Neuronal stem cell (in vitro differentiated cells): ENCODE measurements around the gene ZRSR2.

Experiments
- DNase-seq: peaks from one replicate; pipeline ENCODE4 v3.0.0-alpha.2; 2013; ENCODE audit warnings: low spot score
- H2AFZ ChIP-seq: one replicate; pipeline ENCODE4 v1.6.1; 2013; ENCODE audit warnings: mild to moderate bottlenecking, low read length, inconsistent platforms
- H2AK5ac ChIP-seq: 2 replicates; pipeline ENCODE4 v1.6.1; 2013; ENCODE audit warnings: low read depth, mild to moderate bottlenecking, inconsistent platforms, low read length, moderate library complexity, mixed read lengths
- H2BK120ac ChIP-seq: 2 replicates; pipeline ENCODE4 v1.6.1; 2013; ENCODE audit warnings: low read depth, mild to moderate bottlenecking, inconsistent platforms, low read length, moderate library complexity, mixed read lengths
- H2BK12ac ChIP-seq: one replicate; pipeline ENCODE4 v1.6.1; 2013; ENCODE audit warnings: low read length, inconsistent platforms
- H2BK15ac ChIP-seq: 2 replicates; pipeline ENCODE4 v1.6.1; 2013; ENCODE audit warnings: mild to moderate bottlenecking, low read length, inconsistent platforms, mixed read lengths
- H2BK5ac ChIP-seq: one replicate; pipeline ENCODE4 v1.6.1; 2013; ENCODE audit warnings: inconsistent platforms, mild to moderate bottlenecking, low read length, moderate library complexity
- H3K14ac ChIP-seq: one replicate; pipeline ENCODE4 v1.6.1; 2013; ENCODE audit warnings: low read length, inconsistent platforms
- H3K18ac ChIP-seq: 2 replicates; pipeline ENCODE4 v1.6.1; 2013; ENCODE audit warnings: low read length, inconsistent platforms
- H3K23ac ChIP-seq: 2 replicates; pipeline ENCODE4 v1.6.1; 2013; ENCODE audit warnings: low read depth, mild to moderate bottlenecking, mixed read lengths, low read length, inconsistent platforms; ENCODE audit not compliant: poor library complexity
- H3K27ac ChIP-seq: replicated peaks from 3 replicates; pipeline ENCODE4 v1.5.1; 2013; ENCODE audit warnings: low read length, inconsistent platforms
- H3K27me3 ChIP-seq, 3 experiments: 2 replicates each; pipeline ENCODE4 v1.6.1; 2013; ENCODE audit warnings: low read length in 3 of 3, mild to moderate bottlenecking in 2 of 3, inconsistent platforms in 1 of 3, low read depth in 1 of 3, mixed read lengths in 1 of 3, moderate library complexity in 1 of 3; ENCODE audit not compliant: control insufficient read depth in 3 of 3, insufficient read depth in 3 of 3
- H3K36me3 ChIP-seq, 2 donors: replicated peaks in 1 of 2; 2 replicates each; pipeline ENCODE4 v1.6.1; 2013; ENCODE audit warnings: low read length in 2 of 2; ENCODE audit not compliant: control insufficient read depth in 2 of 2, insufficient read depth in 2 of 2
- H3K4ac ChIP-seq: 2 replicates; pipeline ENCODE4 v1.6.1; 2013; ENCODE audit warnings: inconsistent platforms, mild to moderate bottlenecking, low read length, moderate library complexity
- H3K4me1 ChIP-seq, 2 donors: 1 replicate in 1 of 2; 2 replicates in 1 of 2; pipeline ENCODE4 v1.6.1; 2013; ENCODE audit warnings: low read length in 2 of 2, low read depth in 1 of 2; ENCODE audit not compliant: control insufficient read depth in 2 of 2, insufficient read depth in 1 of 2
- H3K4me2 ChIP-seq: one replicate; pipeline ENCODE4 v1.6.1; 2013; ENCODE audit warnings: mild to moderate bottlenecking, low read length, inconsistent platforms; ENCODE audit not compliant: insufficient read depth, poor library complexity, severe bottlenecking
- H3K4me3 ChIP-seq, 2 donors: 2 replicates each; pipeline ENCODE4 v1.5.1; 2013; ENCODE audit warnings: low read length in 2 of 2, mild to moderate bottlenecking in 2 of 2, inconsistent platforms in 1 of 2, moderate library complexity in 1 of 2
- H3K79me1 ChIP-seq: one replicate; pipeline ENCODE4 v1.6.1; 2013; ENCODE audit warnings: low read depth, mild to moderate bottlenecking, inconsistent platforms, low read length, moderate library complexity
- H3K9ac ChIP-seq: one replicate; pipeline ENCODE4 v1.6.1; 2013; ENCODE audit warnings: mild to moderate bottlenecking, low read depth, low read length, inconsistent platforms; ENCODE audit not compliant: poor library complexity
- H3K9me3 ChIP-seq, 2 donors: replicated peaks in 1 of 2; 2 replicates each; pipeline versions ENCODE3 to v1.6.1; 2013; ENCODE audit warnings: low read length in 2 of 2, mild to moderate bottlenecking in 2 of 2, inconsistent platforms in 1 of 2, low read depth in 1 of 2, mixed read lengths in 1 of 2, moderate library complexity in 1 of 2; ENCODE audit not compliant: control insufficient read depth in 2 of 2, insufficient read depth in 1 of 2
- H4K8ac ChIP-seq: one replicate; pipeline ENCODE4 v1.6.1; 2013; ENCODE audit warnings: low read depth, mild to moderate bottlenecking, inconsistent platforms, low read length, moderate library complexity
- H4K91ac ChIP-seq: one replicate; pipeline ENCODE4 v1.6.1; 2013; ENCODE audit warnings: low read length, low read depth, mild to moderate bottlenecking, inconsistent platforms; ENCODE audit not compliant: poor library complexity
- WGBS, 2 donors: extraction: QIAGEN DNeasy Blood & Tissue Kit; methylation state at CpG; one replicate each; pipeline ENCODE4 v1.1.7; 2013; ENCODE audit warnings: missing lambda C conversion rate in 2 of 2, mixed read lengths in 1 of 2; ENCODE audit not compliant: insufficient read length in 2 of 2, insufficient replicate concordance in 1 of 2; ENCODE audit errors: extremely low coverage in 2 of 2; 5-methylcytosine and 5-hydroxymethylcytosine counted together

The ZRSR2 gene

GRCh38 chrX:15747626-15748173 lies 42.6 kb upstream of the ZRSR2 start:
- H3K27ac ChIP-seq, result no peak overlapping the region

DNA sequence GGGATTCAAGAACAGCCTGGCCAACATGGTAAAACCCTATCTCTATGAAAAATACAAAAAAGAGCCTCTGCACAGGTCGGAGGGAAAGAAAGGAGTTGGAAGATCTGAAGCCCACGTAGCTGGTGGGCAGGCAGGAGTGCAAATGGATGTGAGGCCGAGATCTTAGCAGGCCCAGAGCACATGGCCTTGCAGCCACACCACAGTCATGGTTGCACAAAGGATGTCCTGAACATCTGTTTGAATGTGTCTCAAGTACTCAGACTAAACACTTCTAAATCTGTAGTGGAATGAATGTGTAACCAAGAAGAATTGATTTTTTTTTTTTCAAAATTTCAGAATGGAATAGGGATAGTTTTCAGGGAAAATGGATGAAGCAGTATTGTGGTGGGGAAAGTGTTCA lies 41.4 kb upstream of the ZRSR2 start:
- no peak for DNase-seq
- no peak overlapping the region for H2BK5ac ChIP-seq
- no peak overlapping the region for H3K9ac ChIP-seq
- no peak overlapping the region for H2BK12ac ChIP-seq
- no peak overlapping the region for H2BK120ac ChIP-seq
- no peak overlapping the region for H3K4me2 ChIP-seq
- H3K27me3 ChIP-seq, result peaks cover 0 to 5% (median 0%) of the 10 kb centered on the region in 3 experiments
- H2AK5ac ChIP-seq, result no peak overlapping the region
- H3K4me3 ChIP-seq, result no peak overlapping the region
- no peaks in the 10 kb centered on the region for H3K9me3 ChIP-seq
- no peak overlapping the region for H3K23ac ChIP-seq
- H4K8ac ChIP-seq, result no peak overlapping the region
- H3K36me3 ChIP-seq, result no peaks in the 10 kb centered on the region
- no peak overlapping the region for H3K27ac ChIP-seq
- no peak overlapping the region for H2BK15ac ChIP-seq
- no CpG with 5 or more reads among the region's 3 CpGs for WGBS, 2 donors
- no peak overlapping the region for H3K4ac ChIP-seq
- no peak overlapping the region for H2AFZ ChIP-seq
- no peaks in the 10 kb centered on the region for H3K79me1 ChIP-seq
- no peak overlapping the region for H3K14ac ChIP-seq
- H3K18ac ChIP-seq, result no peak overlapping the region
- peaks cover 0 to 2% of the 10 kb centered on the region in 2 donors for H3K4me1 ChIP-seq
- no peak overlapping the region for H4K91ac ChIP-seq

More at GRCh38 chrX:15747626-15748173, 42.6 kb upstream of the ZRSR2 start:
- H3K18ac ChIP-seq, result no peak overlapping the region
- no peak overlapping the region for H3K9ac ChIP-seq
- no peak overlapping the region for H2BK15ac ChIP-seq
- no peak overlapping the region for H2AK5ac ChIP-seq
- no peaks in the 10 kb centered on the region for H3K36me3 ChIP-seq
- DNase-seq, result no peak
- no peak overlapping the region for H2BK5ac ChIP-seq
- no peaks in the 10 kb centered on the region for H3K79me1 ChIP-seq
- peaks cover 0 to 2% of the 10 kb centered on the region in 2 donors for H3K4me1 ChIP-seq
- H3K4ac ChIP-seq, result no peak overlapping the region
- H4K91ac ChIP-seq, result no peak overlapping the region
- no peak overlapping the region for H2AFZ ChIP-seq
- H2BK12ac ChIP-seq, result no peak overlapping the region
- H2BK120ac ChIP-seq, result no peak overlapping the region
- no peaks in the 10 kb centered on the region for H3K9me3 ChIP-seq
- peaks cover 0 to 5% (median 0%) of the 10 kb centered on the region in 3 experiments for H3K27me3 ChIP-seq
- H4K8ac ChIP-seq, result no peak overlapping the region
- no CpG with 5 or more reads among the region's 13 CpGs for whole genome bisulfite sequencing, 2 donors
- no peak overlapping the region for H3K23ac ChIP-seq
- H3K4me3 ChIP-seq, result no peak overlapping the region
- no peak overlapping the region for H3K4me2 ChIP-seq
- no peak overlapping the region for H3K14ac ChIP-seq

- no peak overlapping the region for H3K4me3 ChIP-seq
- no peak overlapping the region for H2BK15ac ChIP-seq
- H2BK12ac ChIP-seq, result no peak overlapping the region
- no peak overlapping the region for H2BK5ac ChIP-seq
- H3K14ac ChIP-seq, result no peak overlapping the region
- no peak overlapping the region for H3K23ac ChIP-seq
- H3K4me1 ChIP-seq, result peaks cover 0 to 2% of the 10 kb centered on the region in 2 donors
- no peaks in the 10 kb centered on the region for H3K9me3 ChIP-seq
- WGBS, 2 donors, result no CpG with 5 or more reads among the region's 7 CpGs
- H4K8ac ChIP-seq, result no peak overlapping the region
- H2AFZ ChIP-seq, result no peak overlapping the region
- no peaks in the 10 kb centered on the region for H3K79me1 ChIP-seq
- DNase-seq, result no peak
- no peaks in the 10 kb centered on the region for H3K36me3 ChIP-seq
- H2BK120ac ChIP-seq, result no peak overlapping the region
- H3K27me3 ChIP-seq, result peaks cover 0 to 5% (median 0%) of the 10 kb centered on the region in 3 experiments
- no peak overlapping the region for H3K18ac ChIP-seq
- no peak overlapping the region for H3K27ac ChIP-seq
- H4K91ac ChIP-seq, result no peak overlapping the region
- H3K4ac ChIP-seq, result no peak overlapping the region
- H3K4me2 ChIP-seq, result no peak overlapping the region
- H3K9ac ChIP-seq, result no peak overlapping the region
- H2AK5ac ChIP-seq, result no peak overlapping the region
Observed at GRCh38 chrX:15749642-15750610, 40.4 kb upstream of the ZRSR2 start.

- Histone ChIP-seq H2AK5ac (no peak overlapping the region), H2BK5ac (no peak overlapping the region), H3K27me3 (peaks cover 0 to 5% (median 0%) of the 10 kb centered on the region in 3 experiments), H4K91ac (no peak overlapping the region), H3K4me1 (peaks cover 0 to 2% of the 10 kb centered on the region in 2 donors), H3K4me3 (no peak overlapping the region), H3K79me1 (no peaks in the 10 kb centered on the region), H3K27ac (no peak overlapping the region), H3K4ac (no peak overlapping the region), H2BK12ac (no peak overlapping the region), H3K36me3 (no peaks in the 10 kb centered on the region), H2BK120ac (no peak overlapping the region), H3K18ac (no peak overlapping the region), H3K9me3 (no peaks in the 10 kb centered on the region), H3K14ac (no peak overlapping the region), H3K23ac (no peak overlapping the region), H4K8ac (no peak overlapping the region), H2AFZ (no peak overlapping the region), H2BK15ac (no peak overlapping the region), H3K9ac (no peak overlapping the region), H3K4me2 (no peak overlapping the region)
- no peak for DNase-seq
- no CpG with 5 or more reads among the region's 5 CpGs for WGBS, 2 donors
Observed at GRCh38 chrX:15750611-15751154, 39.6 kb upstream of the ZRSR2 start.
